NB4 (cell line): ENCODE measurements around the gene GALNT14.

ENCODE experiments used
- DNase-seq: peaks from one replicate; pipeline ENCODE4 v3.0.0; 2010; ENCODE audit warnings: low read depth
- H3K4me3 ChIP-seq: one replicate; pipeline ENCODE4 v1.5.1; 2011; ENCODE audit warnings: mild to moderate bottlenecking, low read depth, low read length, moderate library complexity
- MAX ChIP-seq: IDR thresholded peaks from 2 replicates; pipeline ENCODE4 v1.6.1; 2011; ENCODE audit warnings: low read depth, low read length
- MYC ChIP-seq: IDR thresholded peaks from 2 replicates; pipeline ENCODE4 v1.6.1; 2011; ENCODE audit warnings: low read depth, low read length
- POLR2A ChIP-seq: IDR thresholded peaks from 2 replicates; pipeline ENCODE4 v1.6.1; 2011; ENCODE audit warnings: mild to moderate bottlenecking; ENCODE audit not compliant: insufficient read length; ENCODE audit errors: extremely low read depth
- TF ChIP-seq, protein P1 (sequence below): IDR thresholded peaks from one replicate; pipeline ENCODE4 v1.5.1; 2012; ENCODE audit warnings: low read depth, low read length

Gene GALNT14

DNA sequence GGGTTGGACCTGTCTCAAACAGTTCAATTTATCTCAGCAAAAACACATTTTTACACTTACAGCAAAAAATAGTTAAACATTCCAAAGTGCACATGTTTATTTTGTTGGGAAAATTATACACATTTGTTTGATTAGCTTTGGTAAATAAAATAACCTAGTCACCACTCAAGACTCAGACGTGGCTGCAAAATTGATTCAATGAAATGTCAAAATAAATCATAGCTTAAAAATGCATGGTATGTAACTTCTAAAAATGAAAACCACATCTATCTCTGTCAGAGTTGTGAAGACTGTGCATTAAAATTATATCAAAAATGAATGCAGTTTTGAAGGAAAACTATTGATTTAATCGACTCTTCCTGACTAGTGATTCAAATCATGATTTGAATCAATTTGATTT, 56.7 kb downstream of the GALNT14 start:
- no peak overlapping the region for H3K4me3 ChIP-seq
- no peak for DNase-seq
- no peak for TF ChIP-seq MAX
- TF ChIP-seq POLR2A: no peak
- TF ChIP-seq, protein P1, sequence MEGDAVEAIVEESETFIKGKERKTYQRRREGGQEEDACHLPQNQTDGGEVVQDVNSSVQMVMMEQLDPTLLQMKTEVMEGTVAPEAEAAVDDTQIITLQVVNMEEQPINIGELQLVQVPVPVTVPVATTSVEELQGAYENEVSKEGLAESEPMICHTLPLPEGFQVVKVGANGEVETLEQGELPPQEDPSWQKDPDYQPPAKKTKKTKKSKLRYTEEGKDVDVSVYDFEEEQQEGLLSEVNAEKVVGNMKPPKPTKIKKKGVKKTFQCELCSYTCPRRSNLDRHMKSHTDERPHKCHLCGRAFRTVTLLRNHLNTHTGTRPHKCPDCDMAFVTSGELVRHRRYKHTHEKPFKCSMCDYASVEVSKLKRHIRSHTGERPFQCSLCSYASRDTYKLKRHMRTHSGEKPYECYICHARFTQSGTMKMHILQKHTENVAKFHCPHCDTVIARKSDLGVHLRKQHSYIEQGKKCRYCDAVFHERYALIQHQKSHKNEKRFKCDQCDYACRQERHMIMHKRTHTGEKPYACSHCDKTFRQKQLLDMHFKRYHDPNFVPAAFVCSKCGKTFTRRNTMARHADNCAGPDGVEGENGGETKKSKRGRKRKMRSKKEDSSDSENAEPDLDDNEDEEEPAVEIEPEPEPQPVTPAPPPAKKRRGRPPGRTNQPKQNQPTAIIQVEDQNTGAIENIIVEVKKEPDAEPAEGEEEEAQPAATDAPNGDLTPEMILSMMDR: no peak
- TF ChIP-seq MYC: no peak

- DNase-seq: no peak
- H3K4me3 ChIP-seq: no peak overlapping the region
- no peak for TF ChIP-seq MAX
- no peak for TF ChIP-seq POLR2A
These were observed 57.9 kb downstream of the GALNT14 start for GRCh38 chr2:31080361-31080760.

- no peak for TF ChIP-seq MYC
- TF ChIP-seq MAX: no peak
- TF ChIP-seq, protein P1: peak; percentile 24
- TF ChIP-seq POLR2A: no peak
- H3K4me3 ChIP-seq: no peak overlapping the region
- no peak for DNase-seq
These were observed 58.6 kb downstream of the GALNT14 start for GRCh38 chr2:31079665-31080064.

DNA sequence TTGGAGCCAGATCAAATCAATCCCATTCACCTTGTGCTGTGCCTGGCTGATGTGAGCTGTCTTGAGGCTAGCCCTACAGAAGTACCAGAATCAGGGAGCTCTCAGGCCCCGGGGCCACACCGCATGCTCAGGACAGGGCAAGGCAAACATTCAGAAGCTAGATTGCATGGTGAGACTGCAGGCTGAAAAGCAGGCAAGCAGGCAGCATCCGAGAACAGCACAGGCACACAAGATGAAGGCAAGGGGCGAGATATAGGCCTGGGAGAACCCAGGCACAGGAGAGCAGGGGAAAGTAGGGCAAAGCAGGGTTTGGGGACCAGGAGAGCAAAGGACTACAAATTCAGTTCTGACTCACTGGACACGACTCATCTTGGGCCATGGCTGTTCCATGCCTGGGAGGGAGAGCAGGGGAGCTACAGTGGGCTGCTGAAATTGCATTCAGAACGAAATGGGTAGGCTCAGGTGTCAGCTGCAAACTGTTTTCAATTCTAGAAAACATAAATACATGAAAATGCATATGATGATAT, 59.6 kb downstream of the GALNT14 start:
- TF ChIP-seq POLR2A: no peak
- no peak for TF ChIP-seq MAX
- TF ChIP-seq, protein P1: no peak
- no peak for TF ChIP-seq MYC
- DNase-seq: no peak
- H3K4me3 ChIP-seq: no peak overlapping the region

DNA sequence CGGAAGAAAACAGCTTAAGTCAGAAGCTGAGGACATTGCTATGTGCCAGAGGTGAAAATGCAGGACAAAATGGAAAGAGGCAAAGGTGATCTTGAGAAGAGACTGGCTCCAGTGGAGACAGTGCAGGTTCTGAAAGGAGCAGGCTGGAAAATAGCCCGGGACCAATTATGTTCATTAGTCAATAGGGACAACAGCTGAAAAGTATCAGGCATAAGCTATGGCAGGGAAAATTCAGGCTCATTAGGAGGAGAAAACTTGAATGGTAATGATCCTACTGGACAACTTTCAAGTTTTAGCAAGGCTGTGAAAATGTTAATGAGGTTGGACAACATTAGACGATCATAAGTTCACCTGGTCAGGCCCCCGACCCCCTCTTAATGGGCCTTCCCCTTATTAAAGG, 60.2 kb downstream of the GALNT14 start:
- TF ChIP-seq POLR2A: no peak
- no peak for TF ChIP-seq MYC
- TF ChIP-seq, protein P1: no peak
- no peak for TF ChIP-seq MAX
- DNase-seq: no peak
- no peak overlapping the region for H3K4me3 ChIP-seq

DNA sequence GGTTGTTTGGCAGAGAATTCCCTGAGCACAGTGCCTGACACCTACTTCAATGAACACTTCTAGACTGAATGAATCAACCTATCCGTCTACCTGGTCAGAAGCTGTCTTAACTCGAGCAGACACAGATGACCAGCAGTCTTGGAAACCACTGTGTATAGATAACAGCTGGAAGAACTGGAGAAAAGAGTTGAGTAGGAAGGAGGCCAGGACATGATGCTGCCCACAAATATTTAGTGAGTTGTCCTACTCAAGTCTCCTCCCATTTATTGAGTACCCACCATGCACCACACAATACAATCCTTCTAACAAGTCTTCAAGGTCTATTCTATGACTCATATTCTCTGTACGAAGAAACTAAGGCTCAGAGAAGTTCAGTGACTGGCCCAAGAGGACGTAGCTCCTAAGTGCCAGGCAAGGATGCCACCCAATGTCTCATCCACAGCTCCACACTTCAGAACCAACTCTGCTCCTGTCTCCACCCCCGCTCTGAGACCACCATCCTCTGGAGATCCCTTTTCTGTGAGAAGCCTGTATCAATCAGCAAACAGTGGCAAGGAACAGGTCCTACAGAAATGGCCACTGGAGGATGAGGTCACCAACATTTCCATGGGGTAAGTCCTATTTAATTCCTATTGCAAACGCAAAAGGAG, 62.2 kb downstream of the GALNT14 start:
- H3K4me3 ChIP-seq: no peak overlapping the region
- TF ChIP-seq, protein P1: no peak
- TF ChIP-seq MYC: no peak
- no peak for TF ChIP-seq MAX
- TF ChIP-seq POLR2A: no peak
- DNase-seq: no peak
